ENCODE measurements around the gene EYS. TPM values are rescaled to one million over a fixed set of nuclear protein-coding genes. Genes with fewer than 3 reads are reported as not detected.

Gene EYS
- total RNA-seq, 2 donors from 2014 or later: not detected

DNA sequence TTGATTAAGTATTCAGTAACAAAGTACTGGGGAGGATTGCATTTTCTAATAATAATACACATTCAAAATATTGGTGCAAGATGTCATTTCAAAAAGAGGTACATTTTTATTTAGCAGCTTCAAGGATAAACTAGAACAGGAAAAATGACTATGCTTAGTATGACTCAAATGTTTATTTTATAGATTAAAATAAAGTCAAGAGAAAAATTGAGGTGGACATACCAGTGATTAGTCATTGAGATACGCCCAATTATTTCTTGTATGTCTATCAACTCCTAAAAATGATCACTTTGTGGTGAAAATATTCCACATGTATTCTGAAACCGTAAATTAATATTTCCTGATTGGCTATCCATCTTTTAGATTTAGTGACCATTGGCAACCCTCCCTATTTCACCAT lies 1974.7 kb downstream of the EYS start:
- Histone ChIP-seq H3K27me3 (no peaks in the 10 kb centered on the region), H3K4me1 (no peaks in the 10 kb centered on the region), H3K4me3 (no peak overlapping the region), H3K36me3 (no peaks in the 10 kb centered on the region), H3K9me3 (no peaks in the 10 kb centered on the region), H3K27ac (no peak overlapping the region)
- no peak for TF ChIP-seq CTCF (IDR thresholded peaks at IDR 0.05)
- DNase-seq (ENCODE audit: low spot score): no peak

GRCh38 chr6:63731930-63732329 lies 1975.1 kb downstream of the EYS start:
- H3K36me3 ChIP-seq: no peaks in the 10 kb centered on the region
- H3K4me3 ChIP-seq: no peak overlapping the region
- no peaks in the 10 kb centered on the region for H3K27me3 ChIP-seq
- H3K9me3 ChIP-seq: no peaks in the 10 kb centered on the region
- no peak for DNase-seq (ENCODE audit: low spot score)
- no peaks in the 10 kb centered on the region for H3K4me1 ChIP-seq
- H3K27ac ChIP-seq: no peak overlapping the region
- no peak for TF ChIP-seq CTCF (IDR thresholded peaks at IDR 0.05)

- no peaks in the 10 kb centered on the region for H3K4me1 ChIP-seq
- H3K4me3 ChIP-seq: no peak overlapping the region
- TF ChIP-seq CTCF (IDR thresholded peaks at IDR 0.05): no peak
- no peaks in the 10 kb centered on the region for H3K27me3 ChIP-seq
- no peaks in the 10 kb centered on the region for H3K36me3 ChIP-seq
- no peak overlapping the region for H3K27ac ChIP-seq
- DNase-seq (ENCODE audit: low spot score): no peak
- no peaks in the 10 kb centered on the region for H3K9me3 ChIP-seq
Measured at GRCh38 chr6:63730311-63730710, 1976.7 kb downstream of the EYS start.

DNA sequence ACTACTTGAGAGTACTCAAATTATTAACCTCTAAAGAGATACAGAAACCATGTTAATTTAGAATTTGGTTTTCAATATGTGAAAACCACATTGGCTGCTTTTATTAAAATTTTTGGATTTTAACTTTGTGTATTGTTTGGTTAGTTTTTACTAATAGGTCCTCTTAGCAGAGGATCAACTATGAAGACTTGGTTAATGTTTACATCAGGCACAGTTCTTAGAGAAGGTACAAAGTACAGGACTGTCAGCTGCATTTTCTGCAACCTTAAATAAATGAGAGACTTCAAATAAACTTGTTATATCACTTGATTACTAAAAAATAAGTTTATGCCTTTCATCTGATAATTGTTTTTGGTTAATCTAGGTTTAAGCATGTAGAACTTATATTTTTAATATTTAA lies 1982.3 kb downstream of the EYS start:
- no peaks in the 10 kb centered on the region for H3K36me3 ChIP-seq
- no peaks in the 10 kb centered on the region for H3K4me1 ChIP-seq
- H3K9me3 ChIP-seq: no peaks in the 10 kb centered on the region
- no peaks in the 10 kb centered on the region for H3K27me3 ChIP-seq
- TF ChIP-seq CTCF (IDR thresholded peaks at IDR 0.05): no peak
- H3K4me3 ChIP-seq: no peak overlapping the region
- H3K27ac ChIP-seq: no peak overlapping the region
- no peak for DNase-seq (ENCODE audit: low spot score)

GRCh38 chr6:63721181-63721580 lies 1985.8 kb downstream of the EYS start:
- TF ChIP-seq CTCF (IDR thresholded peaks at IDR 0.05): no peak
- no peak for DNase-seq (ENCODE audit: low spot score)
- no peaks in the 10 kb centered on the region for H3K27me3 ChIP-seq
- H3K36me3 ChIP-seq: no peaks in the 10 kb centered on the region
- no peaks in the 10 kb centered on the region for H3K9me3 ChIP-seq
- no peak overlapping the region for H3K4me3 ChIP-seq
- H3K4me1 ChIP-seq: no peaks in the 10 kb centered on the region
- H3K27ac ChIP-seq: no peak overlapping the region

DNA sequence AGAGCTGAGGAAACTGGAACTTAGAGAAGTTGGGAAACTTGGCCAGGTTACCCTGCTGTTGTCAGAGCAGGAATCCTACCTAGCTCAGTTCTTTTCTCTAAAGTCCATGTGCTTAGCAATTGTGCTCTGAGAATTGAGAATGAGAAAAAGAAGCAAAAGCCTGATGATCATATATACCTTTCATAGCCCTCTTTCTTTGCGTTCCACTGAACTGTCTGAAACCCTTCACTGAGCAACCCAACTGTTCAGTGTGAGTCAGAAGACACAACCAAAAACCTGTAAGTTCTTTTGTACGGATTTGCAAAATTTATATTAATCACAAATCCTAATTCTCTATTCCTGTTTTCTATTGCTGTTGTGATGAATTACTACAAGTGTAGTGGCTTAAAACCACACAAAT lies 1990.9 kb downstream of the EYS start:
- Histone ChIP-seq H3K27ac (no peak overlapping the region), H3K27me3 (no peaks in the 10 kb centered on the region), H3K4me3 (no peak overlapping the region), H3K4me1 (no peaks in the 10 kb centered on the region), H3K9me3 (no peaks in the 10 kb centered on the region), H3K36me3 (peaks cover 22% of the 10 kb centered on the region)
- TF ChIP-seq CTCF (IDR thresholded peaks at IDR 0.05): no peak
- DNase-seq (ENCODE audit: low spot score): no peak

Measured in right atrium auricular region (tissue), 2 donors.